B cell (primary cell): ENCODE results near the gene NPAS3. TPM values are rescaled to one million over a fixed set of nuclear protein-coding genes. Genes with fewer than 3 reads are reported as not detected.

Experiments
- ATAC-seq: fragments of 200-7000 bp; cut with Tn5 transposase; one replicate; pipeline ENCODE4 v1.10.0; 2021; ENCODE audit warnings: low read depth, mild to moderate bottlenecking, moderate number of reproducible peaks, moderate library complexity
- CTCF ChIA-PET: fragments of 350-600 bp; sonication (Branson Sonifier 250); formaldehyde crosslinking; loops from one replicate; lab custom pipeline; 2021; ENCODE audit warnings: antibody characterized with exemption, inconsistent platforms; lab: Charles Lee
- POLR2A ChIA-PET: fragments of 350-600 bp; sonication (Branson Sonifier 250); formaldehyde crosslinking; loops from one replicate; lab custom pipeline; 2021; ENCODE audit warnings: antibody characterized with exemption; lab: Charles Lee
- DNase-seq: peaks from one replicate; pipeline ENCODE4 v3.0.0; 2013
- H2AFZ ChIP-seq: 2 replicates; pipeline ENCODE4 v1.6.1; 2012; ENCODE audit warnings: mild to moderate bottlenecking, low read depth, low read length; ENCODE audit not compliant: insufficient read depth, poor library complexity, severe bottlenecking
- H3K27ac ChIP-seq, 2 donors: 1 replicate in 1 of 2; 2 replicates in 1 of 2; pipeline ENCODE4 v1.5.1; 2012 to 2013; ENCODE audit warnings: low read length in 2 of 2, mild to moderate bottlenecking in 2 of 2, moderate library complexity in 1 of 2
- H3K27me3 ChIP-seq, 4 experiments: fragments of 200-600 bp in 1 of 4; sonication (generic) in 1 of 4; replicated peaks in 1 of 4; 1 replicate in 2 of 4; 2 replicates in 2 of 4; pipeline versions ENCODE4 v1.6.1 to v1.7.0; 2013 to 2016; ENCODE audit warnings: low read length in 3 of 4, mild to moderate bottlenecking in 2 of 4, mixed read lengths in 1 of 4, moderate library complexity in 1 of 4; ENCODE audit not compliant: insufficient read depth in 4 of 4, control insufficient read depth in 3 of 4; ENCODE audit errors: control extremely low read depth in 1 of 4
- H3K36me3 ChIP-seq, 2 experiments: replicated peaks in 1 of 2; 1 replicate in 1 of 2; 2 replicates in 1 of 2; pipeline versions ENCODE4 v1.6.1 to v1.7.1; 2013; ENCODE audit warnings: low read length in 1 of 2; ENCODE audit not compliant: insufficient read depth in 2 of 2, control insufficient read depth in 1 of 2; ENCODE audit errors: control extremely low read depth in 1 of 2, extremely low read depth in 1 of 2
- H3K4me1 ChIP-seq, 2 donors: fragments of 200-600 bp in 1 of 2; sonication (generic) in 1 of 2; 1 replicate in 1 of 2; 2 replicates in 1 of 2; pipeline versions ENCODE4 v1.5.1 to v1.6.1; 2013 to 2017; ENCODE audit warnings: low read length in 2 of 2; ENCODE audit not compliant: control insufficient read depth in 2 of 2, insufficient read depth in 2 of 2
- H3K4me2 ChIP-seq: replicated peaks from 2 replicates; pipeline ENCODE3; 2012; ENCODE audit warnings: mild to moderate bottlenecking, low read depth, low read length; ENCODE audit not compliant: poor library complexity, severe bottlenecking
- H3K4me3 ChIP-seq, 5 experiments: fragments of 200-600 bp in 1 of 5; sonication (generic) in 1 of 5; 1 replicate in 3 of 5; 2 replicates in 2 of 5; pipeline versions ENCODE4 v1.5.1 to v1.7.0; 2011 to 2016; ENCODE audit warnings: low read length in 4 of 5, mild to moderate bottlenecking in 4 of 5, low read depth in 2 of 5, control low read depth in 1 of 5, moderate library complexity in 1 of 5; ENCODE audit not compliant: insufficient read depth in 1 of 5; ENCODE audit errors: control extremely low read depth in 1 of 5, extremely low read depth in 1 of 5
- H3K79me2 ChIP-seq: fragments of 200-600 bp; sonication (generic); one replicate; pipeline ENCODE4 v1.6.0; 2016; ENCODE audit warnings: low read length; ENCODE audit not compliant: control insufficient read depth, insufficient read depth
- H3K9ac ChIP-seq: fragments of 200-600 bp; sonication (generic); 2 replicates; pipeline ENCODE4 v1.6.1; 2017; ENCODE audit warnings: mild to moderate bottlenecking, low read length, moderate library complexity
- H3K9me3 ChIP-seq, 3 donors: one replicate each; pipeline versions ENCODE4 v1.6.1 to v1.7.1; 2013; ENCODE audit warnings: low read length in 2 of 3; ENCODE audit not compliant: control insufficient read depth in 2 of 3, insufficient read depth in 1 of 3; ENCODE audit errors: control extremely low read depth in 1 of 3
- H4K20me1 ChIP-seq: 2 replicates; pipeline ENCODE4 v1.6.0; 2012; ENCODE audit warnings: mild to moderate bottlenecking, low read length; ENCODE audit not compliant: insufficient read depth, control insufficient read depth, poor library complexity, severe bottlenecking
- H3K27ac Mint-ChIP-seq: one replicate; pipeline ENCODE4 v1.8.0; 2021; ENCODE audit warnings: mixed read lengths
- H3K27me3 Mint-ChIP-seq: one replicate; pipeline ENCODE4 v1.8.0; 2021; ENCODE audit warnings: mixed read lengths
- H3K4me1 Mint-ChIP-seq: one replicate; pipeline ENCODE4 v1.8.0; 2021; ENCODE audit warnings: mixed read lengths
- H3K4me3 Mint-ChIP-seq: one replicate; pipeline ENCODE4 v1.8.0; 2021; ENCODE audit warnings: mixed read lengths
- H3K9me3 Mint-ChIP-seq: one replicate; pipeline ENCODE4 v1.8.0; 2022; ENCODE audit warnings: mixed read lengths; ENCODE audit not compliant: insufficient read depth
- EZH2 ChIP-seq: IDR thresholded peaks from 2 replicates; pipeline ENCODE4 v1.6.1; 2012; ENCODE audit warnings: borderline replicate concordance, low read depth, mild to moderate bottlenecking, moderate library complexity, low read length; ENCODE audit not compliant: insufficient read depth, poor library complexity, severe bottlenecking
- WGBS: methylation state at CpG from one replicate; pipeline ENCODE4 v1.1.5; 2013; ENCODE audit warnings: missing lambda C conversion rate; ENCODE audit not compliant: insufficient coverage; 5-methylcytosine and 5-hydroxymethylcytosine counted together
- intact Hi-C: fragments of 100-400 bp; cut with micrococcal nuclease; formaldehyde crosslinking; loops from one replicate; pipeline ENCODE4 v1.10.0; 2022
- polyA plus RNA-seq: library from polyadenylated mRNA; depleted of rRNA; stranded (reverse); fragments of >200 nt; gene quantifications from 2 replicates; pipeline ENCODE4 v1.2.3, GENCODE V29; 2012
- total RNA-seq, 2 donors: library from RNA; stranded (reverse); fragments of 120-200 nt in 1 of 2; gene quantifications; 1 replicate in 1 of 2; 2 replicates in 1 of 2; pipeline versions ENCODE4 v1.2.3 to v1.2.4, GENCODE V29; 2013 to 2022
- TF ChIP-seq, protein P1 (sequence below): fragments of 200-600 bp; IDR thresholded peaks from one replicate; pipeline ENCODE4 v1.8.0; 2022; ENCODE audit warnings: antibody characterized with exemption, mild to moderate bottlenecking

Gene NPAS3
- total and polyA plus RNA-seq, 2 donors (not counting 1 experiment from before 2014, with no cell fraction given): not detected

DNA sequence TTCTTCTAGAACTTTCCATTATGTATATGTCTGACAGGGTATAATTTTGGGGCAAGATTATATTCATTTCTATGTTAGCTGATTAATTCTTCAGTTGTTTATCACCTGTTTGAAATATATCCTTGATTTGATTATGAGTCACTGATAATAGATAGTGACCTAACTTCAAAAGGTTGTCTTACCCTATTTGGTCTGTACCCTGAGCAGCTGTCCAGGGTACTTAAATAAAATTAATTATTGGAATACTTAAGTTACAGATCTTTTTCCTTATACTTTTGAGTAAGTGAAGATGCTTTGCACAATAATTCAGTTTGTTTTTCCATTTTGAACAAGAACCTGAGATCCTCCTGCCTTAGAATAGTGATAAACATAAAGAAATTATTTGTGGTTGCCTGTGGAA is 13.2 kb upstream of the NPAS3 start:
- H3K4me1 ChIP-seq: no peaks in the 10 kb centered on the region
- TF ChIP-seq, protein P1, sequence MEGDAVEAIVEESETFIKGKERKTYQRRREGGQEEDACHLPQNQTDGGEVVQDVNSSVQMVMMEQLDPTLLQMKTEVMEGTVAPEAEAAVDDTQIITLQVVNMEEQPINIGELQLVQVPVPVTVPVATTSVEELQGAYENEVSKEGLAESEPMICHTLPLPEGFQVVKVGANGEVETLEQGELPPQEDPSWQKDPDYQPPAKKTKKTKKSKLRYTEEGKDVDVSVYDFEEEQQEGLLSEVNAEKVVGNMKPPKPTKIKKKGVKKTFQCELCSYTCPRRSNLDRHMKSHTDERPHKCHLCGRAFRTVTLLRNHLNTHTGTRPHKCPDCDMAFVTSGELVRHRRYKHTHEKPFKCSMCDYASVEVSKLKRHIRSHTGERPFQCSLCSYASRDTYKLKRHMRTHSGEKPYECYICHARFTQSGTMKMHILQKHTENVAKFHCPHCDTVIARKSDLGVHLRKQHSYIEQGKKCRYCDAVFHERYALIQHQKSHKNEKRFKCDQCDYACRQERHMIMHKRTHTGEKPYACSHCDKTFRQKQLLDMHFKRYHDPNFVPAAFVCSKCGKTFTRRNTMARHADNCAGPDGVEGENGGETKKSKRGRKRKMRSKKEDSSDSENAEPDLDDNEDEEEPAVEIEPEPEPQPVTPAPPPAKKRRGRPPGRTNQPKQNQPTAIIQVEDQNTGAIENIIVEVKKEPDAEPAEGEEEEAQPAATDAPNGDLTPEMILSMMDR: no peak
- no peak for TF ChIP-seq EZH2
- H3K27ac ChIP-seq: no peak overlapping the region
- ATAC-seq: no peak
- Mint-ChIP-seq H3K27ac (no peak overlapping the region), H3K9me3 (no peaks in the 10 kb centered on the region), H3K4me1 (no peaks in the 10 kb centered on the region), H3K4me3 (no peak overlapping the region), H3K27me3 (peaks cover 18% of the 10 kb centered on the region)
- no peaks in the 10 kb centered on the region for H3K79me2 ChIP-seq
- intact Hi-C loops: no loop called here
- H3K4me2 ChIP-seq: no peak overlapping the region
- H3K4me3 ChIP-seq: no peak overlapping the region
- H3K9me3 ChIP-seq: peaks cover 0 to 3% (median 0%) of the 10 kb centered on the region in 3 donors
- no peaks in the 10 kb centered on the region for H3K36me3 ChIP-seq
- H2AFZ ChIP-seq: no peak overlapping the region
- no peaks in the 10 kb centered on the region for H4K20me1 ChIP-seq
- ChIA-PET CTCF (no interaction called here), POLR2A (no interaction called here)
- peaks cover 0 to under 1% (median 0%) of the 10 kb centered on the region in 4 experiments for H3K27me3 ChIP-seq
- H3K9ac ChIP-seq: no peak overlapping the region
- DNase-seq: no peak

DNA sequence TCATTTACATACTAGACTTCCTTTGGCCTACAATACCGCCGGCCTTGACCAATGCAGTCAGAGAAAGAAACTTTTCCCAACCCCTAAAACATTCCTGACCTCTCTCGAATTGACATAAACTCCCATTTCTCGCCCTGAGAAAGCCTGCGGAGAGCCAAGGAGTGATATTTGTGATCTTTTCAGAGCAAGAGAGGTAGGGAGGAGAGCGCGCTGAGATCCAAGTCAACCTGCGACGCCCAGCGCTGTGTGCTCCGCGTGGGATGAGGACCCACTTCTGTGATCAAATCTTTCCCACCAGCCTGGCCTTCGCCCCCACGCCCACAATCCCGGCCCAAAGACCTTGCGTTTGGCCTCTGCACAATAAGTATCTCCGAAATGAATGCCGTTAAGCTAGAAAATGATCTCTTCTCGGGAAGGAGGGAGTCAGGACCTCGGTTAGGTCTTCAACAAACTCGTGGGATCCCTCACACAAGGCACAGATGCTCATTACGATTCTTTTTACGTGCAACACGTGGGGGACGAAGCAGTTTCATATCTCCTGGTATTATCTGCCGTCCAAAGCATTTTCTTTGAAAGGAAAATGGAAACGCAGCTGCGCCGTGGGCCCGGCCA is 6.3 kb upstream of the NPAS3 start:
- POLR2A ChIA-PET: no interaction called here
- Histone ChIP-seq H3K4me2 (no peak overlapping the region), H3K36me3 (no peaks in the 10 kb centered on the region), H3K27me3 (peaks cover 0 to 41% (median 31%) of the 10 kb centered on the region in 4 experiments), H3K27ac (no peak overlapping the region), H4K20me1 (no peaks in the 10 kb centered on the region), H3K9ac (no peak overlapping the region), H3K4me1 (peaks cover 0 to 13% of the 10 kb centered on the region in 2 donors), H2AFZ (no peak overlapping the region), H3K4me3 (no peak overlapping the region), H3K9me3 (peaks cover 0 to 18% (median 0%) of the 10 kb centered on the region in 3 donors), H3K79me2 (no peaks in the 10 kb centered on the region)
- TF ChIP-seq, protein P1: no peak
- no peak for TF ChIP-seq EZH2
- H3K27me3 Mint-ChIP-seq: peaks cover 63% of the 10 kb centered on the region
- H3K4me1 Mint-ChIP-seq: peaks cover 5% of the 10 kb centered on the region
- H3K9me3 Mint-ChIP-seq: no peaks in the 10 kb centered on the region
- DNase-seq (no peak), ATAC-seq (no peak)
- CTCF ChIA-PET: no interaction called here
- no peak overlapping the region for H3K27ac Mint-ChIP-seq
- intact Hi-C loops: no loop called here
- 37% methylated on average over 23 of the region's 30 CpGs for WGBS
- no peak overlapping the region for H3K4me3 Mint-ChIP-seq
